T-cell (primary cell): ENCODE results near the gene FAM174B. TPM values are rescaled to one million over a fixed set of nuclear protein-coding genes. Genes with fewer than 3 reads are reported as not detected.

ENCODE experiments used
- ATAC-seq, 4 experiments: fragments of 200-7000 bp in 3 of 4; fragments of 150-1000 bp in 1 of 4; cut with Tn5 transposase; replicated peaks in 1 of 4; 1 replicate in 3 of 4; 2 replicates in 1 of 4; pipeline ENCODE4 v1.10.0; 2021; ENCODE audit warnings: moderate library complexity in 3 of 4, mild to moderate bottlenecking in 2 of 4, moderate number of reproducible peaks in 1 of 4
- CTCF ChIA-PET, 2 donors: fragments of 300-600 bp; sonication (Branson Sonifier 250); formaldehyde crosslinking; loops; one replicate each; lab custom pipeline; 2022; ENCODE audit warnings: antibody characterized with exemption in 2 of 2; lab: Charles Lee
- POLR2A ChIA-PET, 2 donors: fragments of 300-600 bp; sonication (Branson Sonifier 250); formaldehyde crosslinking; loops; one replicate each; lab custom pipeline; 2022; ENCODE audit warnings: antibody characterized with exemption in 2 of 2; lab: Charles Lee
- DNase-seq, 35 experiments: peaks; one replicate each; pipeline versions ENCODE4 v3.0.0 to v3.0.0-alpha.2; 2013 to 2023
- H3K27ac ChIP-seq: one replicate; pipeline ENCODE4 v1.5.1; 2013; ENCODE audit warnings: low read length
- H3K27me3 ChIP-seq, 2 experiments: replicated peaks in 1 of 2; 1 replicate in 1 of 2; 2 replicates in 1 of 2; pipeline versions ENCODE4 v1.6.1 to v1.7.0; 2013; ENCODE audit warnings: low read length in 1 of 2, mixed read lengths in 1 of 2; ENCODE audit not compliant: control insufficient read depth in 2 of 2, insufficient read depth in 2 of 2; ENCODE audit errors: extremely low read depth in 1 of 2
- H3K36me3 ChIP-seq, 2 donors: 1 replicate in 1 of 2; 2 replicates in 1 of 2; pipeline versions ENCODE4 v1.6.1 to v1.7.0; 2013; ENCODE audit warnings: low read length in 1 of 2; ENCODE audit not compliant: control insufficient read depth in 2 of 2, insufficient read depth in 1 of 2; ENCODE audit errors: extremely low read depth in 1 of 2
- H3K4me1 ChIP-seq, 2 experiments: 1 replicate in 1 of 2; 2 replicates in 1 of 2; pipeline versions ENCODE4 v1.6.1 to v1.7.0; 2013; ENCODE audit warnings: low read length in 2 of 2, mixed read lengths in 1 of 2; ENCODE audit not compliant: insufficient read depth in 2 of 2, control insufficient read depth in 1 of 2; ENCODE audit errors: extremely low read depth in 1 of 2
- H3K4me3 ChIP-seq, 2 donors: 1 replicate in 1 of 2; 2 replicates in 1 of 2; pipeline versions ENCODE4 v1.5.1 to v1.7.0; 2013; ENCODE audit warnings: mild to moderate bottlenecking in 2 of 2, low read length in 1 of 2, moderate library complexity in 1 of 2; ENCODE audit not compliant: control insufficient read depth in 1 of 2; ENCODE audit errors: extremely low read depth in 1 of 2
- H3K9me3 ChIP-seq: 2 replicates; pipeline ENCODE4 v1.7.0; 2013
- H3K27ac Mint-ChIP-seq, 2 donors: one replicate each; pipeline ENCODE4 v1.8.0; 2020 to 2021; ENCODE audit warnings: mild to moderate bottlenecking in 2 of 2, mixed read lengths in 2 of 2
- H3K27me3 Mint-ChIP-seq, 2 donors: one replicate each; pipeline ENCODE4 v1.8.0; 2021 to 2022; ENCODE audit warnings: mixed read lengths in 2 of 2
- H3K36me3 Mint-ChIP-seq: one replicate; pipeline ENCODE4 v1.8.0; 2021; ENCODE audit warnings: mixed read lengths
- H3K4me1 Mint-ChIP-seq, 3 donors: one replicate each; pipeline ENCODE4 v1.8.0; 2020 to 2022; ENCODE audit warnings: mixed read lengths in 3 of 3, mild to moderate bottlenecking in 1 of 3
- H3K4me3 Mint-ChIP-seq, 3 donors: one replicate each; pipeline ENCODE4 v1.8.0; 2020 to 2022; ENCODE audit warnings: mild to moderate bottlenecking in 3 of 3, mixed read lengths in 3 of 3, moderate library complexity in 3 of 3
- H3K9me3 Mint-ChIP-seq, 3 donors: one replicate each; pipeline ENCODE4 v1.8.0; 2020 to 2022; ENCODE audit warnings: mixed read lengths in 3 of 3
- WGBS: methylation state at CpG from one replicate; pipeline ENCODE4 v1.1.5; 2013; ENCODE audit warnings: missing lambda C conversion rate; ENCODE audit not compliant: insufficient coverage; 5-methylcytosine and 5-hydroxymethylcytosine counted together
- total RNA-seq, 35 experiments: library from RNA in 6 of 35; stranded (reverse) in 6 of 35; fragments of 120-200 nt in 1 of 35; gene quantifications; one replicate each; pipeline versions ENCODE4 v1.2.1 to v1.2.4 and lab custom pipeline; 2013 to 2026

Gene FAM174B
- total RNA-seq, 5 donors from 2014 or later (not counting 1 experiment from before 2014, with no cell fraction given): 3.6 to 12.3 (median 4.2) TPM

DNA sequence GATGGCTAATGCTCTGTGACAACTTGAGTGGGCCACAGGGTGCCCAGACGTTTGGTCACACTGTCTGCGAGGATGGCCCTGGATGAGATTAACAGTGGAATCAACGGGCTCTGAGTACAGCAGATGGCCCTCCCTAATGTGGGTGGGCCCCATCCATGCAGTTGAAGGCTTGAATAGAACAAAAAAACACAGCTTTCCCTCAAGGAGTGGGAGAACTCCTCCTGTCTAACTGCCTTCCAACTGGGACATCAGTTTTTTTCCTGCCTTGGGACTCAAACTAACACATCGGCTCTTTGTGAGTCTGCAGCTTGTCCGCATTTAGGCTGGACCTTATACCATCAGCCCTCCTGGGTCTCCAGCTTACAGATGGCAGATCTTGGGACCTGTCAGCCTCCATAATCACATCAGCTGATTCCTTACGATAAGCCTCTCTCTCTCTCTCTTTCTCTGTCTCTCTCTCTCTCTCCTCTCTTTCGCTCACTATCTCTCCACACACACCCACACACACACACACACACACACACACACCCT lies 20.8 kb downstream of the FAM174B start:
- H3K36me3 Mint-ChIP-seq: peaks cover 2% of the 10 kb centered on the region
- DNase-seq (no peak), ATAC-seq (no peak)
- Histone ChIP-seq H3K4me1 (no peaks in the 10 kb centered on the region), H3K27ac (no peak overlapping the region), H3K4me3 (no peak overlapping the region), H3K9me3 (no peaks in the 10 kb centered on the region), H3K27me3 (peaks cover 0 to 28% of the 10 kb centered on the region in 2 experiments), H3K36me3 (no peaks in the 10 kb centered on the region)
- H3K4me3 Mint-ChIP-seq: no peak overlapping the region
- ChIA-PET CTCF (interaction anchor here in 1 of 2 donors (0.7 kb wide), 1 partner anchor 22 kb away, joined by 4 read pairs; no protein-coding TSS in a partner anchor), POLR2A (no interaction called here)
- peaks cover 3 to 9% (median 6%) of the 10 kb centered on the region in 3 donors for H3K4me1 Mint-ChIP-seq
- peaks cover 3 to 15% of the 10 kb centered on the region in 2 donors for H3K27me3 Mint-ChIP-seq
- 97% methylated on average over 3 of the region's 7 CpGs for WGBS
- H3K9me3 Mint-ChIP-seq: peaks cover 2 to 3% (median 2%) of the 10 kb centered on the region in 3 donors
- H3K27ac Mint-ChIP-seq: no peak overlapping the region

DNA sequence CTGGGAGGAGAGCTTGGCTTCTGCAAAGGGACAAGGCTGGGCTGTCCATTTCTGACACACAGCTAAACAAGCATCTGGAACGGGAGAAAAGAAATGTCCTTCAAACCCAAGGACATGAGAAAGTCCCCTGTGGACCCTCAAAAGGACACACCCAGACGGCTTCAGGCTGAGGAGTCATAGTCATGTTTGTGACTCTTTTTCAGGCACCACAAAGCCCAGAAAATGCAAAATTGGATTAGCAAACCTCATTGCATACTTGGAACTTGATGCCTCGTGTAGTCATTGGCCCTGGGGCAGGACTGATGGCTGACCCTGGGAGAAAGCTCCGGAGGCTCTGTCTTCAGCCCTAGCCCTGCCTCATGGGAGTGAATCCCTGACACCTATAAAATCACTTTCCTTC lies 21.5 kb downstream of the FAM174B start:
- ATAC-seq: no peak
- no peak overlapping the region for H3K27ac Mint-ChIP-seq
- H3K4me3 ChIP-seq: no peak overlapping the region
- H3K4me3 Mint-ChIP-seq: no peak overlapping the region
- H3K9me3 Mint-ChIP-seq: no peaks in the 10 kb centered on the region
- WGBS: 68% methylated on average over 2 of the region's 4 CpGs
- H3K36me3 ChIP-seq: no peaks in the 10 kb centered on the region
- no peak overlapping the region for H3K27ac ChIP-seq
- H3K9me3 ChIP-seq: no peaks in the 10 kb centered on the region
- H3K27me3 ChIP-seq: peaks cover 0 to 27% of the 10 kb centered on the region in 2 experiments
- H3K36me3 Mint-ChIP-seq: no peaks in the 10 kb centered on the region
- no peak for DNase-seq
- H3K4me1 ChIP-seq: no peaks in the 10 kb centered on the region
- H3K4me1 Mint-ChIP-seq: peaks cover 3 to 9% (median 6%) of the 10 kb centered on the region in 3 donors
- CTCF ChIA-PET: no interaction called here
- POLR2A ChIA-PET: no interaction called here
- H3K27me3 Mint-ChIP-seq: peaks cover 3 to 12% of the 10 kb centered on the region in 2 donors

DNA sequence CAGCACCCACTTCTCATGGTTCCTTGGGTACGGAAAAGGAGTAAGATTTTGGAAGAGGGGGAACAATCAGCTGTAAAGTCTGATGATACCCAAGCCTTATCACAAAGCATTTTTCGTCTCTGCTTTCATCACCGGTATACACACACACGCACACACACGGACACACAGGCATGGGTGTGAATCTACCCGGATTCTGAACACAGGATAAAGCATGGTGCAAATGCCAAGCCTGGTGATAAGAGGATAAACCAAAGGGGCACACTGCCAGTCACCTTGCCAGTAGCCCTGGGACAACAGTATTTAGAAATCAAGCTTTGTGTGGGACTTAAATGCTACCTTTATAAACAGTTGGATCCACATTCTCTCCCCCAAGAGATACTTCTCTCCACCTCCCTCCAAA lies 22.2 kb downstream of the FAM174B start:
- ATAC-seq (no peak), DNase-seq (no peak)
- no peak overlapping the region for H3K4me3 Mint-ChIP-seq
- H3K36me3 Mint-ChIP-seq: no peaks in the 10 kb centered on the region
- Histone ChIP-seq H3K4me1 (no peaks in the 10 kb centered on the region), H3K4me3 (no peak overlapping the region), H3K27me3 (peaks cover 0 to 21% of the 10 kb centered on the region in 2 experiments), H3K27ac (no peak overlapping the region), H3K9me3 (no peaks in the 10 kb centered on the region), H3K36me3 (no peaks in the 10 kb centered on the region)
- no peaks in the 10 kb centered on the region for H3K9me3 Mint-ChIP-seq
- ChIA-PET POLR2A (no interaction called here), CTCF (no interaction called here)
- no peak overlapping the region for H3K27ac Mint-ChIP-seq
- H3K27me3 Mint-ChIP-seq: peaks cover 3 to 12% of the 10 kb centered on the region in 2 donors
- 86% methylated on average over 1 of the region's 6 CpGs for WGBS
- peaks cover 3 to 9% (median 6%) of the 10 kb centered on the region in 3 donors for H3K4me1 Mint-ChIP-seq

DNA sequence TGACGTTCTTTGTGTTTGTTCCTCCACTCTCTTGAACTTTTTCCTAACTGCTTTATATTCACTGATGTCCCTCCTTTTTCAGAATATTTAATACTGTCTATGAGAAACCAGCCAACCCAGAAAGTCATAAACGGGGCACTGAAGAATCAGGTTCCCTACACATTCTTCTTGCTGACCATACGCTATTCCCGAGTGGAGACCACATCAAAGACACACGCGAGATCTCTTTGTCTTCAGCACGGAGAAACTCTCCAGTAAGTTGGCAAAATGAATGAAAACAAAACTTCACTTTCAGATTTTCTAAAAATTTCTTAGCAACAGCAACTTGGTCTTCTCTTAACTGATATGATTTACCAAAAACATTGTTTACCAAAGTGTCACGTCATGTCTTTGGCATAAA lies 22.6 kb downstream of the FAM174B start:
- ATAC-seq (no peak), DNase-seq (no peak)
- Mint-ChIP-seq H3K36me3 (no peaks in the 10 kb centered on the region), H3K4me1 (peaks cover 3 to 9% (median 6%) of the 10 kb centered on the region in 3 donors), H3K27me3 (peaks cover 3 to 12% of the 10 kb centered on the region in 2 donors), H3K4me3 (no peak overlapping the region), H3K27ac (no peak overlapping the region), H3K9me3 (no peaks in the 10 kb centered on the region)
- no peaks in the 10 kb centered on the region for H3K9me3 ChIP-seq
- H3K27me3 ChIP-seq: peaks cover 0 to 21% of the 10 kb centered on the region in 2 experiments
- no peak overlapping the region for H3K27ac ChIP-seq
- 57% methylated on average over 5 of the region's 8 CpGs for WGBS
- POLR2A ChIA-PET: no interaction called here
- no peak overlapping the region for H3K4me3 ChIP-seq
- CTCF ChIA-PET: no interaction called here
- H3K4me1 ChIP-seq: no peaks in the 10 kb centered on the region
- no peaks in the 10 kb centered on the region for H3K36me3 ChIP-seq

DNA sequence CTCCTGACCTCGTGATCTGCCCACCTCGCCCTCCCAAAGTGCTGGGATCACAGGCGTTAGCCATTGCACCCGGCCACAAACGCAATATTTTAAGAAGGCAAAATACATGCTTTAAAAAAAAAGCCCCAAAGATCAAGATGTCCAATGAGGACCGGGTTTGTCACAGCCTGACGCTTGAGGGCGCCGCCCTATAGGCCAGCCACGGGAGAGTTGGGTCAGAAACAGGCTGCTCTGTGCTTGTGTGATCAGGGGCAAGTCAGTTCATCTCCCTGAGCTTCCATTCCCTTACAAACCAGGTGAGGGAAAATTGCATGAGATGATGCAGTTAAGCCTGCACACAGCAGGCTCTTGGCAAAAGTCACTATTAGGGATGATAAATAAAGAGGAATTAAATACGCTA lies 23.9 kb downstream of the FAM174B start:
- ATAC-seq: no peak
- Histone ChIP-seq H3K27ac (no peak overlapping the region), H3K27me3 (peaks cover 0 to 11% of the 10 kb centered on the region in 2 experiments), H3K4me1 (no peaks in the 10 kb centered on the region), H3K4me3 (no peak overlapping the region), H3K36me3 (no peaks in the 10 kb centered on the region), H3K9me3 (no peaks in the 10 kb centered on the region)
- ChIA-PET POLR2A (no interaction called here), CTCF (no interaction called here)
- no peak overlapping the region for H3K27ac Mint-ChIP-seq
- peaks cover under 1 to 2% (median 1%) of the 10 kb centered on the region in 3 donors for H3K4me1 Mint-ChIP-seq
- H3K4me3 Mint-ChIP-seq: no peak overlapping the region
- no peak for DNase-seq
- peaks cover 1 to 9% of the 10 kb centered on the region in 2 donors for H3K27me3 Mint-ChIP-seq
- WGBS: 90% methylated on average over 2 of the region's 11 CpGs
- no peaks in the 10 kb centered on the region for H3K9me3 Mint-ChIP-seq
- H3K36me3 Mint-ChIP-seq: no peaks in the 10 kb centered on the region

DNA sequence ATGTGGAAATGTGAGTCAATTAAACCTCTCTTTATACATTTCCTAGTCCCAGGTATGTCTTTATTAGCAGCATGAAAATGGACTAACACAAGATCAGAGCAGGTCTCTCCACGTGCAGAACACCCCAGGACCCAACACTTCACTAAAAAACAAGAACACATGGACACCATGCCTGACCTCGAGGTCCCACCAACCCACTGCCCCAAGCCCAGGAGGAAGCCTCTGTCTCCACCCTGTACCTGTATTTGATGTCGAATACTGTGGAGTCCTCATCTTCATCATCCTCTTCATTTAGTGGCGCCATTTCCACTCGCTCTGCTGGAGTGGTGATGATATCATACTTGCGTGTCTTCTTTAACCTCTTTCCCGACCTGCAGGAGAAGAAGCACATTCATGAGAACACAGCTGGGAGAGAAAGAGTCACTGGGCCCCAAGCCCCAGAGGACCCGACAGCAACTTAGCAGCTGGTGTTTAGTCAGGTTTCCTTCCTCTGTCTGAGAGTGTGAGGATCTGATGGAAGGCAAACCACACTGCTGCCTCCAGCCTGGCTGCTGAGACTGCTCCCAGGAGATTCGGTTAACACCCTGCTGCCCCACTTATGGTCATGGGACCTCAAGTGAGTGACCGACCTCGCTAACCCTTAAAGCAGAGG lies 25.5 kb downstream of the FAM174B start:
- Mint-ChIP-seq H3K4me1 (peaks cover 0 to 2% (median 0%) of the 10 kb centered on the region in 3 donors), H3K27me3 (peaks cover 0 to 6% of the 10 kb centered on the region in 2 donors), H3K27ac (no peak overlapping the region), H3K36me3 (no peaks in the 10 kb centered on the region), H3K4me3 (no peak overlapping the region), H3K9me3 (no peaks in the 10 kb centered on the region)
- Histone ChIP-seq H3K9me3 (no peaks in the 10 kb centered on the region), H3K27me3 (peaks cover 0 to 5% of the 10 kb centered on the region in 2 experiments), H3K36me3 (no peaks in the 10 kb centered on the region), H3K4me1 (no peaks in the 10 kb centered on the region), H3K4me3 (no peak overlapping the region), H3K27ac (no peak overlapping the region)
- ATAC-seq: no peak
- ChIA-PET POLR2A (no interaction called here), CTCF (no interaction called here)
- DNase-seq: no peak
- WGBS: 68% methylated on average over 6 of the region's 11 CpGs
